Measurements from ENCODE around the gene OAF.

DNA sequence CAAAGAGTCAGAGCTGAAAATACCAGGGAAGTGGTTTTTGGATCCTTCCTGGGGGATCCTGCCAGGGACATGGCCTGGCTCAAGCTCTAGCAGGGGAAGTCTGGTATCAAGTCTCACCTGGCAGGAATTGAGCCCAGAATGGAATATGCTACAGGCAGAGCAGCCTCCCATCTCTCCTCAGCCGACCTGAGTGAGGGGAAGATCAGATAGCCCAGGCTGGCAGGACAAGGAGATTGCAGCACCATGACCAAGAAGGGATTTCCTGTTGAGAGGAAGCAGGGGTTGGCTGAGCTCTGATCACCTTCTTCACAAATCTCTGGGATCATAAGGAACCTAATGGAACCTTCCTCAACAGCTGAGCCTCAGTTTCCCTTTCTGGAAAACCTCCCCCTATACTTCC is 13.0 kb downstream of the OAF start:
- TF ChIP-seq YY1 (IDR thresholded peaks at IDR 0.05) (no peak), RAD21 (IDR thresholded peaks at IDR 0.05) (no peak), JUND (IDR thresholded peaks at IDR 0.05) (no peak), GABPA (IDR thresholded peaks at IDR 0.05 in 1 of 2, conservative IDR thresholded peaks at IDR 0.05 in 1 of 2) (no peak), TAF1 (conservative IDR thresholded peaks at IDR 0.05) (no peak), SP1 (IDR thresholded peaks at IDR 0.05) (no peak), EGR1 (IDR thresholded peaks at IDR 0.05; ENCODE audit: low read depth in 2 of 2) (no peak)
- TF ChIP-seq, protein P1, sequence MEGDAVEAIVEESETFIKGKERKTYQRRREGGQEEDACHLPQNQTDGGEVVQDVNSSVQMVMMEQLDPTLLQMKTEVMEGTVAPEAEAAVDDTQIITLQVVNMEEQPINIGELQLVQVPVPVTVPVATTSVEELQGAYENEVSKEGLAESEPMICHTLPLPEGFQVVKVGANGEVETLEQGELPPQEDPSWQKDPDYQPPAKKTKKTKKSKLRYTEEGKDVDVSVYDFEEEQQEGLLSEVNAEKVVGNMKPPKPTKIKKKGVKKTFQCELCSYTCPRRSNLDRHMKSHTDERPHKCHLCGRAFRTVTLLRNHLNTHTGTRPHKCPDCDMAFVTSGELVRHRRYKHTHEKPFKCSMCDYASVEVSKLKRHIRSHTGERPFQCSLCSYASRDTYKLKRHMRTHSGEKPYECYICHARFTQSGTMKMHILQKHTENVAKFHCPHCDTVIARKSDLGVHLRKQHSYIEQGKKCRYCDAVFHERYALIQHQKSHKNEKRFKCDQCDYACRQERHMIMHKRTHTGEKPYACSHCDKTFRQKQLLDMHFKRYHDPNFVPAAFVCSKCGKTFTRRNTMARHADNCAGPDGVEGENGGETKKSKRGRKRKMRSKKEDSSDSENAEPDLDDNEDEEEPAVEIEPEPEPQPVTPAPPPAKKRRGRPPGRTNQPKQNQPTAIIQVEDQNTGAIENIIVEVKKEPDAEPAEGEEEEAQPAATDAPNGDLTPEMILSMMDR (IDR thresholded peaks at IDR 0.05; ENCODE audit: low read depth, low read length, missing input control) = no peak
- TF ChIP-seq, protein P2, sequence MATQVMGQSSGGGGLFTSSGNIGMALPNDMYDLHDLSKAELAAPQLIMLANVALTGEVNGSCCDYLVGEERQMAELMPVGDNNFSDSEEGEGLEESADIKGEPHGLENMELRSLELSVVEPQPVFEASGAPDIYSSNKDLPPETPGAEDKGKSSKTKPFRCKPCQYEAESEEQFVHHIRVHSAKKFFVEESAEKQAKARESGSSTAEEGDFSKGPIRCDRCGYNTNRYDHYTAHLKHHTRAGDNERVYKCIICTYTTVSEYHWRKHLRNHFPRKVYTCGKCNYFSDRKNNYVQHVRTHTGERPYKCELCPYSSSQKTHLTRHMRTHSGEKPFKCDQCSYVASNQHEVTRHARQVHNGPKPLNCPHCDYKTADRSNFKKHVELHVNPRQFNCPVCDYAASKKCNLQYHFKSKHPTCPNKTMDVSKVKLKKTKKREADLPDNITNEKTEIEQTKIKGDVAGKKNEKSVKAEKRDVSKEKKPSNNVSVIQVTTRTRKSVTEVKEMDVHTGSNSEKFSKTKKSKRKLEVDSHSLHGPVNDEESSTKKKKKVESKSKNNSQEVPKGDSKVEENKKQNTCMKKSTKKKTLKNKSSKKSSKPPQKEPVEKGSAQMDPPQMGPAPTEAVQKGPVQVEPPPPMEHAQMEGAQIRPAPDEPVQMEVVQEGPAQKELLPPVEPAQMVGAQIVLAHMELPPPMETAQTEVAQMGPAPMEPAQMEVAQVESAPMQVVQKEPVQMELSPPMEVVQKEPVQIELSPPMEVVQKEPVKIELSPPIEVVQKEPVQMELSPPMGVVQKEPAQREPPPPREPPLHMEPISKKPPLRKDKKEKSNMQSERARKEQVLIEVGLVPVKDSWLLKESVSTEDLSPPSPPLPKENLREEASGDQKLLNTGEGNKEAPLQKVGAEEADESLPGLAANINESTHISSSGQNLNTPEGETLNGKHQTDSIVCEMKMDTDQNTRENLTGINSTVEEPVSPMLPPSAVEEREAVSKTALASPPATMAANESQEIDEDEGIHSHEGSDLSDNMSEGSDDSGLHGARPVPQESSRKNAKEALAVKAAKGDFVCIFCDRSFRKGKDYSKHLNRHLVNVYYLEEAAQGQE (IDR thresholded peaks at IDR 0.05) = no peak
- TF ChIP-seq, protein P3, sequence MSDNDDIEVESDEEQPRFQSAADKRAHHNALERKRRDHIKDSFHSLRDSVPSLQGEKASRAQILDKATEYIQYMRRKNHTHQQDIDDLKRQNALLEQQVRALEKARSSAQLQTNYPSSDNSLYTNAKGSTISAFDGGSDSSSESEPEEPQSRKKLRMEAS (IDR thresholded peaks at IDR 0.05) = no peak
